22Rv1 (cell line): Measurements from ENCODE around the gene MALRD1.

ENCODE experiments used
- CTCF ChIP-seq: fragments of 450-650 bp; IDR thresholded peaks from 2 replicates; pipeline ENCODE4 v1.5.1; 2017; ENCODE audit warnings: mild to moderate bottlenecking
- ZFX ChIP-seq: fragments of 450-650 bp; IDR thresholded peaks from 2 replicates; pipeline ENCODE4 v1.6.1; 2017; ENCODE audit warnings: antibody characterized with exemption, borderline replicate concordance

GRCh38 chr10:19003341-19003740 lies 45.3 kb upstream of the MALRD1 start:
- TF ChIP-seq CTCF (no peak), ZFX (no peak)
